Measurements from ENCODE around the gene PBRM1. TPM values are rescaled to one million over a fixed set of nuclear protein-coding genes. Genes with fewer than 3 reads are reported as not detected.

Gene PBRM1
- total RNA-seq, 3 donors from 2014 or later = 55.9 to 65.2 (median 64.4) TPM

- H3K9me3 Mint-ChIP-seq = no peaks in the 10 kb centered on the region
- H3K4me3 Mint-ChIP-seq = peak overlapping the region; percentile 98
- DNase-seq = no peak
- H3K4me1 Mint-ChIP-seq (ENCODE audit: low read depth) = peaks cover 44% of the 10 kb centered on the region
- no peaks in the 10 kb centered on the region for H3K27me3 Mint-ChIP-seq (ENCODE audit: low read depth)
- no peak for ATAC-seq
- peaks cover 22% of the 10 kb centered on the region for H3K36me3 Mint-ChIP-seq (ENCODE audit: insufficient read depth)
Observed at GRCh38 chr3:52535411-52536111, 150.2 kb downstream of the PBRM1 start.

- no peaks in the 10 kb centered on the region for H3K9me3 Mint-ChIP-seq
- ATAC-seq (no peak), DNase-seq (no peak)
- no peaks in the 10 kb centered on the region for H3K27me3 Mint-ChIP-seq (ENCODE audit: low read depth)
- peak overlapping the region; percentile 98 for H3K4me3 Mint-ChIP-seq
- H3K36me3 Mint-ChIP-seq (ENCODE audit: insufficient read depth) = peaks cover 19% of the 10 kb centered on the region
- H3K4me1 Mint-ChIP-seq (ENCODE audit: low read depth) = peaks cover 40% of the 10 kb centered on the region
Observed at GRCh38 chr3:52534281-52535183, 151.2 kb downstream of the PBRM1 start.

- peaks cover 12% of the 10 kb centered on the region for H3K36me3 Mint-ChIP-seq (ENCODE audit: insufficient read depth)
- no peaks in the 10 kb centered on the region for H3K9me3 Mint-ChIP-seq
- DNase-seq (peak; percentile 57), ATAC-seq (peak; percentile 49 to 55)
- H3K4me3 Mint-ChIP-seq = peak within 1 kb of the TSS; percentile 98
- peaks cover 33% of the 10 kb centered on the region for H3K4me1 Mint-ChIP-seq (ENCODE audit: low read depth)
- no peaks in the 10 kb centered on the region for H3K27me3 Mint-ChIP-seq (ENCODE audit: low read depth)
Observed at GRCh38 chr3:52533623-52534280, 152.0 kb downstream of the PBRM1 start, which contains the start of gene NT5DC2. NT5DC2 (minus strand) TSS chr3:52533857; CDS start chr3:52533737, 120 bp downstream.

- peaks cover 26% of the 10 kb centered on the region for H3K4me1 Mint-ChIP-seq (ENCODE audit: low read depth)
- no peaks in the 10 kb centered on the region for H3K27me3 Mint-ChIP-seq (ENCODE audit: low read depth)
- ATAC-seq = peak; percentile 4 to 6
- no peak for DNase-seq
- peak overlapping the region; percentile 73 for H3K4me3 Mint-ChIP-seq
- H3K36me3 Mint-ChIP-seq (ENCODE audit: insufficient read depth) = peaks cover 8% of the 10 kb centered on the region
- no peaks in the 10 kb centered on the region for H3K9me3 Mint-ChIP-seq
Observed at GRCh38 chr3:52532838-52533622, 152.7 kb downstream of the PBRM1 start.

GRCh38 chr3:52532517-52532837 lies 153.2 kb downstream of the PBRM1 start:
- Mint-ChIP-seq H3K27me3 (ENCODE audit: low read depth) (no peaks in the 10 kb centered on the region), H3K36me3 (ENCODE audit: insufficient read depth) (peaks cover 3% of the 10 kb centered on the region), H3K4me3 (peak overlapping the region; percentile 73), H3K9me3 (no peaks in the 10 kb centered on the region), H3K4me1 (ENCODE audit: low read depth) (peaks cover 21% of the 10 kb centered on the region)
- no peak for ATAC-seq
- peak; percentile 25 for DNase-seq

- Mint-ChIP-seq H3K9me3 (no peaks in the 10 kb centered on the region), H3K27me3 (ENCODE audit: low read depth) (no peaks in the 10 kb centered on the region), H3K4me1 (ENCODE audit: low read depth) (peaks cover 16% of the 10 kb centered on the region), H3K36me3 (ENCODE audit: insufficient read depth) (peaks cover 2% of the 10 kb centered on the region), H3K4me3 (peak overlapping the region; percentile 73)
- DNase-seq (no peak), ATAC-seq (no peak)
Observed at GRCh38 chr3:52531860-52532516, 153.7 kb downstream of the PBRM1 start.

- DNase-seq = no peak
Observed at GRCh38 chr3:52530918-52531826, 154.5 kb downstream of the PBRM1 start.

GRCh38 chr3:52529376-52530333 lies 156.1 kb downstream of the PBRM1 start:
- H3K36me3 Mint-ChIP-seq (ENCODE audit: insufficient read depth) = no peaks in the 10 kb centered on the region
- no peaks in the 10 kb centered on the region for H3K27me3 Mint-ChIP-seq (ENCODE audit: low read depth)
- H3K4me1 Mint-ChIP-seq (ENCODE audit: low read depth) = peaks cover 6% of the 10 kb centered on the region
- DNase-seq (no peak), ATAC-seq (no peak)
- no peaks in the 10 kb centered on the region for H3K9me3 Mint-ChIP-seq
- H3K4me3 Mint-ChIP-seq = no peak overlapping the region

More at GRCh38 chr3:52530918-52531826, 154.5 kb downstream of the PBRM1 start:
- Mint-ChIP-seq H3K4me1 (ENCODE audit: low read depth) (peaks cover 14% of the 10 kb centered on the region), H3K27me3 (ENCODE audit: low read depth) (no peaks in the 10 kb centered on the region), H3K4me3 (no peak overlapping the region), H3K36me3 (ENCODE audit: insufficient read depth) (no peaks in the 10 kb centered on the region), H3K9me3 (no peaks in the 10 kb centered on the region)
- ATAC-seq = no peak

- Mint-ChIP-seq H3K4me1 (ENCODE audit: low read depth) (peaks cover 4% of the 10 kb centered on the region), H3K9me3 (no peaks in the 10 kb centered on the region), H3K27me3 (ENCODE audit: low read depth) (no peaks in the 10 kb centered on the region), H3K36me3 (ENCODE audit: insufficient read depth) (no peaks in the 10 kb centered on the region), H3K4me3 (no peak overlapping the region)
- ATAC-seq (no peak), DNase-seq (no peak)
Observed at GRCh38 chr3:52528586-52529375, 156.9 kb downstream of the PBRM1 start.

GRCh38 chr3:52527732-52528585 lies 157.8 kb downstream of the PBRM1 start:
- no peak for ATAC-seq
- Mint-ChIP-seq H3K27me3 (ENCODE audit: low read depth) (no peaks in the 10 kb centered on the region), H3K4me3 (no peak overlapping the region), H3K9me3 (no peaks in the 10 kb centered on the region), H3K4me1 (ENCODE audit: low read depth) (peaks cover 4% of the 10 kb centered on the region), H3K36me3 (ENCODE audit: insufficient read depth) (no peaks in the 10 kb centered on the region)
- DNase-seq = peak; percentile 0

All from activated T-cell treated with anti-CD3 and anti-CD28 coated beads, Interleukin-2, amount 50 U/mL, for 4 hours (primary cell).